ENCODE data around the gene PHF21A. TPM values are rescaled to one million over a fixed set of nuclear protein-coding genes. Genes with fewer than 3 reads are reported as not detected.
A peak's percentile ranks its signal among the peaks of the same experiment; 100 is the strongest.

Gene PHF21A
- total RNA-seq (27.7 and 30.4 TPM in 2 replicates), polyA plus RNA-seq (20.5 and 24.6 TPM in 2 replicates)

- no peaks in the 10 kb centered on the region for H3K9me2 ChIP-seq (replicated peaks; ENCODE audit: insufficient read depth)
- peak; percentile 95 for DNase-seq (ENCODE audit: low spot score)
- peaks cover 35% of the 10 kb centered on the region for H3K79me2 ChIP-seq
- H3K4me1 ChIP-seq (ENCODE audit: insufficient read depth), result peaks cover 25% of the 10 kb centered on the region
- TF ChIP-seq EZH2phosphoT487 (IDR thresholded peaks at IDR 0.05; ENCODE audit: low read depth, severe bottlenecking, unreplicated experiment), result no peak
- TF ChIP-seq, protein P1, sequence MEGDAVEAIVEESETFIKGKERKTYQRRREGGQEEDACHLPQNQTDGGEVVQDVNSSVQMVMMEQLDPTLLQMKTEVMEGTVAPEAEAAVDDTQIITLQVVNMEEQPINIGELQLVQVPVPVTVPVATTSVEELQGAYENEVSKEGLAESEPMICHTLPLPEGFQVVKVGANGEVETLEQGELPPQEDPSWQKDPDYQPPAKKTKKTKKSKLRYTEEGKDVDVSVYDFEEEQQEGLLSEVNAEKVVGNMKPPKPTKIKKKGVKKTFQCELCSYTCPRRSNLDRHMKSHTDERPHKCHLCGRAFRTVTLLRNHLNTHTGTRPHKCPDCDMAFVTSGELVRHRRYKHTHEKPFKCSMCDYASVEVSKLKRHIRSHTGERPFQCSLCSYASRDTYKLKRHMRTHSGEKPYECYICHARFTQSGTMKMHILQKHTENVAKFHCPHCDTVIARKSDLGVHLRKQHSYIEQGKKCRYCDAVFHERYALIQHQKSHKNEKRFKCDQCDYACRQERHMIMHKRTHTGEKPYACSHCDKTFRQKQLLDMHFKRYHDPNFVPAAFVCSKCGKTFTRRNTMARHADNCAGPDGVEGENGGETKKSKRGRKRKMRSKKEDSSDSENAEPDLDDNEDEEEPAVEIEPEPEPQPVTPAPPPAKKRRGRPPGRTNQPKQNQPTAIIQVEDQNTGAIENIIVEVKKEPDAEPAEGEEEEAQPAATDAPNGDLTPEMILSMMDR (IDR thresholded peaks at IDR 0.05; ENCODE audit: poor library complexity), result no peak
- no peak for TF ChIP-seq EZH2 (IDR thresholded peaks at IDR 0.05; ENCODE audit: borderline replicate concordance)
- peak within 1 kb of the TSS; percentile 54 for H3K4me3 ChIP-seq
- no peaks in the 10 kb centered on the region for H3K9me3 ChIP-seq (ENCODE audit: low read depth)
- 0% methylated on average over 1 of the region's 52 CpGs for WGBS (ENCODE audit: low lambda C conversion rate, missing lambda C conversion rate)
- peak within 1 kb of the TSS; percentile 96 for H3K27ac ChIP-seq
- H3K27me3 ChIP-seq, result no peaks in the 10 kb centered on the region
- H3K4me2 ChIP-seq, result peak within 1 kb of the TSS; percentile 83
- no peaks in the 10 kb centered on the region for H3K36me3 ChIP-seq (replicated peaks; ENCODE audit: insufficient read depth, low read depth)
- H2AFZ ChIP-seq, result peak within 1 kb of the TSS; percentile 73
- H4K20me1 ChIP-seq (ENCODE audit: insufficient read depth, poor library complexity, severe bottlenecking), result peaks cover 15% of the 10 kb centered on the region
These were observed at the start of gene PHF21A for GRCh38 chr11:46121301-46121723. TSS of gene PHF21A (minus strand) at chr11:46121454. CDS start at chr11:46084219, 37,235 bp downstream.

- Histone ChIP-seq H3K9me3 (ENCODE audit: low read depth) (no peaks in the 10 kb centered on the region), H3K4me1 (ENCODE audit: insufficient read depth) (no peaks in the 10 kb centered on the region), H3K79me2 (no peaks in the 10 kb centered on the region), H3K36me3 (replicated peaks; ENCODE audit: insufficient read depth, low read depth) (no peaks in the 10 kb centered on the region), H3K4me3 (no peak overlapping the region), H3K27ac (no peak overlapping the region), H3K9me2 (replicated peaks; ENCODE audit: insufficient read depth) (no peaks in the 10 kb centered on the region), H3K27me3 (peaks cover 6% of the 10 kb centered on the region), H4K20me1 (ENCODE audit: insufficient read depth, poor library complexity, severe bottlenecking) (no peaks in the 10 kb centered on the region), H3K4me2 (no peak overlapping the region), H2AFZ (no peak overlapping the region)
- TF ChIP-seq EZH2 (IDR thresholded peaks at IDR 0.05; ENCODE audit: borderline replicate concordance), result no peak
- TF ChIP-seq EZH2phosphoT487 (IDR thresholded peaks at IDR 0.05; ENCODE audit: low read depth, severe bottlenecking, unreplicated experiment), result no peak
- TF ChIP-seq, protein P1 (IDR thresholded peaks at IDR 0.05; ENCODE audit: poor library complexity), result no peak
- no peak for DNase-seq (ENCODE audit: low spot score)
These were observed 49.5 kb upstream of the PHF21A start for GRCh38 chr11:46170797-46171196.

GRCh38 chr11:46162700-46163099, 41.4 kb upstream of the PHF21A start:
- no peak overlapping the region for H3K4me3 ChIP-seq
- H3K4me2 ChIP-seq, result no peak overlapping the region
- WGBS (ENCODE audit: low lambda C conversion rate, missing lambda C conversion rate), result 87% methylated on average over 5 of the region's 5 CpGs
- TF ChIP-seq EZH2phosphoT487 (IDR thresholded peaks at IDR 0.05; ENCODE audit: low read depth, severe bottlenecking, unreplicated experiment) (no peak), EZH2 (IDR thresholded peaks at IDR 0.05; ENCODE audit: borderline replicate concordance) (no peak)
- TF ChIP-seq, protein P1 (IDR thresholded peaks at IDR 0.05; ENCODE audit: poor library complexity), result no peak
- H3K9me2 ChIP-seq (replicated peaks; ENCODE audit: insufficient read depth), result no peaks in the 10 kb centered on the region
- no peaks in the 10 kb centered on the region for H3K4me1 ChIP-seq (ENCODE audit: insufficient read depth)
- H3K36me3 ChIP-seq (replicated peaks; ENCODE audit: insufficient read depth, low read depth), result no peaks in the 10 kb centered on the region
- peaks cover 11% of the 10 kb centered on the region for H3K27me3 ChIP-seq
- no peak overlapping the region for H3K27ac ChIP-seq
- no peak overlapping the region for H2AFZ ChIP-seq
- H4K20me1 ChIP-seq (ENCODE audit: insufficient read depth, poor library complexity, severe bottlenecking), result no peaks in the 10 kb centered on the region
- no peak for DNase-seq (ENCODE audit: low spot score)
- H3K79me2 ChIP-seq, result no peaks in the 10 kb centered on the region
- H3K9me3 ChIP-seq (ENCODE audit: low read depth), result no peaks in the 10 kb centered on the region

DNA sequence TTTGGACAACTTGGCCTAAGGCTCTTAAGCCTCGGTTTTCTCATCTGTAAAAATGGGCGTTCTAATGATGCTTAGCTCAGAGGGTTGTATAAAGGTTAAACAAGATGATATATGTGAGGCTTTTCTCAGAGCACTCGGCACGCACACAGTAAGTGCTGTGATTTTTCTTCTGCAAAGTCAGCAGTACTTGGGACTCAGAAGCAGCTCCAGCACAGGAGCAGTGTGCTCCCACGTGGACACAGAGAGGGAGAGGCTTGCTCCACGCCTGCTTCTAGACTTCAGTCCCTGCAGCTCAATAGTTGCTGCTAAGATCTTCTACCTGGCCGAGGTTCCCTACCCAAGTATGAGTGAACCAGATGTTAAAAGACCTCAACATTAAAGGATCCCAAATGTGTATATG, 39.9 kb upstream of the PHF21A start:
- TF ChIP-seq, protein P1 (IDR thresholded peaks at IDR 0.05; ENCODE audit: poor library complexity), result no peak
- TF ChIP-seq EZH2phosphoT487 (IDR thresholded peaks at IDR 0.05; ENCODE audit: low read depth, severe bottlenecking, unreplicated experiment) (no peak), EZH2 (IDR thresholded peaks at IDR 0.05; ENCODE audit: borderline replicate concordance) (no peak)
- Histone ChIP-seq H2AFZ (no peak overlapping the region), H3K9me2 (replicated peaks; ENCODE audit: insufficient read depth) (no peaks in the 10 kb centered on the region), H3K9me3 (ENCODE audit: low read depth) (no peaks in the 10 kb centered on the region), H3K27ac (no peak overlapping the region), H3K79me2 (no peaks in the 10 kb centered on the region), H3K27me3 (peaks cover 11% of the 10 kb centered on the region), H3K36me3 (replicated peaks; ENCODE audit: insufficient read depth, low read depth) (no peaks in the 10 kb centered on the region), H3K4me1 (ENCODE audit: insufficient read depth) (no peaks in the 10 kb centered on the region), H3K4me3 (no peak overlapping the region), H3K4me2 (no peak overlapping the region), H4K20me1 (ENCODE audit: insufficient read depth, poor library complexity, severe bottlenecking) (no peaks in the 10 kb centered on the region)
- 84% methylated on average over 7 of the region's 7 CpGs for WGBS (ENCODE audit: low lambda C conversion rate, missing lambda C conversion rate)
- no peak for DNase-seq (ENCODE audit: low spot score)
